Measurements from ENCODE around the gene ZFPM1. TPM values are rescaled to one million over a fixed set of nuclear protein-coding genes. Genes with fewer than 3 reads are reported as not detected.

The ZFPM1 gene
- total RNA-seq, 6 donors from 2014 or later: 1.0 to 8.4 (median 3.3) TPM

GRCh38 chr16:88446736-88447135 is 6.3 kb upstream of the ZFPM1 start:
- Histone ChIP-seq H3K4me1 (peaks cover 0 to 22% (median 14%) of the 10 kb centered on the region in 4 donors), H3K36me3 (no peaks in the 10 kb centered on the region), H3K4me3 (no peak overlapping the region), H3K9me3 (no peaks in the 10 kb centered on the region), H3K27ac (no peak overlapping the region), H3K27me3 (no peaks in the 10 kb centered on the region)
- 82 to 86% methylated on average over 22 to 25 of the region's 26 CpGs for WGBS, 2 donors
- ATAC-seq (ENCODE audit: low FRiP score in 2 of 2): no peak
- peak in 1 of 2 donors; percentile 79 for DNase-seq
- no peak for TF ChIP-seq POLR2A (IDR thresholded peaks at IDR 0.05)

DNA sequence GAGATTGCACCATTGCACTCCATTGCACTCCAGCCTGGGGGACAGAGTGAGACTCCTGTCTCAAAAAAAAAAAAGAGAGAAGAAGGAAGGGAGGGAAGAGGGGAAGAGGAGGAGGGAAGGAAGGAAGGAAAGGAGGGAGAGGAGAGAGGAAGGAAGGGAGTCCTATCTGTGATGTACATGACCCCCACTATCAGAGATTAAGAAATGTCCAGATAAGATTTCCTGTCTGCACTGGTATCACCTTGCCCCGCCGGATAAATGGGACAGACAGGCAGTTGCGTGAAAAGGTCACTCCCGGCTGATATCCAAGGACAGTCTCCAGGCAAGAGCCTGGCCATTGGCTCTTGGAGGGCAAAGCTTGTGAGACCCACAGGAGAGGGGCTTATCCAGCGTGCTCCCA is 5.2 kb upstream of the ZFPM1 start:
- ATAC-seq (ENCODE audit: low FRiP score in 2 of 2) (no peak), DNase-seq (no peak)
- H3K27ac ChIP-seq: no peak overlapping the region
- TF ChIP-seq POLR2A (IDR thresholded peaks at IDR 0.05) (no peak), POLR2AphosphoS5 (IDR thresholded peaks at IDR 0.05) (no peak), EP300 (IDR thresholded peaks at IDR 0.05) (no peak)
- TF ChIP-seq, protein P1, sequence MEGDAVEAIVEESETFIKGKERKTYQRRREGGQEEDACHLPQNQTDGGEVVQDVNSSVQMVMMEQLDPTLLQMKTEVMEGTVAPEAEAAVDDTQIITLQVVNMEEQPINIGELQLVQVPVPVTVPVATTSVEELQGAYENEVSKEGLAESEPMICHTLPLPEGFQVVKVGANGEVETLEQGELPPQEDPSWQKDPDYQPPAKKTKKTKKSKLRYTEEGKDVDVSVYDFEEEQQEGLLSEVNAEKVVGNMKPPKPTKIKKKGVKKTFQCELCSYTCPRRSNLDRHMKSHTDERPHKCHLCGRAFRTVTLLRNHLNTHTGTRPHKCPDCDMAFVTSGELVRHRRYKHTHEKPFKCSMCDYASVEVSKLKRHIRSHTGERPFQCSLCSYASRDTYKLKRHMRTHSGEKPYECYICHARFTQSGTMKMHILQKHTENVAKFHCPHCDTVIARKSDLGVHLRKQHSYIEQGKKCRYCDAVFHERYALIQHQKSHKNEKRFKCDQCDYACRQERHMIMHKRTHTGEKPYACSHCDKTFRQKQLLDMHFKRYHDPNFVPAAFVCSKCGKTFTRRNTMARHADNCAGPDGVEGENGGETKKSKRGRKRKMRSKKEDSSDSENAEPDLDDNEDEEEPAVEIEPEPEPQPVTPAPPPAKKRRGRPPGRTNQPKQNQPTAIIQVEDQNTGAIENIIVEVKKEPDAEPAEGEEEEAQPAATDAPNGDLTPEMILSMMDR (IDR thresholded peaks at IDR 0.05): no peak
- H3K27me3 ChIP-seq: no peaks in the 10 kb centered on the region
- no peak overlapping the region for H3K4me3 ChIP-seq
- 51 to 53% methylated on average over 4 to 5 of the region's 5 CpGs for WGBS, 2 donors
- H3K4me1 ChIP-seq: peaks cover 7 to 28% (median 19%) of the 10 kb centered on the region in 4 donors
- no peaks in the 10 kb centered on the region for H3K36me3 ChIP-seq
- H3K9me3 ChIP-seq: no peaks in the 10 kb centered on the region

DNA sequence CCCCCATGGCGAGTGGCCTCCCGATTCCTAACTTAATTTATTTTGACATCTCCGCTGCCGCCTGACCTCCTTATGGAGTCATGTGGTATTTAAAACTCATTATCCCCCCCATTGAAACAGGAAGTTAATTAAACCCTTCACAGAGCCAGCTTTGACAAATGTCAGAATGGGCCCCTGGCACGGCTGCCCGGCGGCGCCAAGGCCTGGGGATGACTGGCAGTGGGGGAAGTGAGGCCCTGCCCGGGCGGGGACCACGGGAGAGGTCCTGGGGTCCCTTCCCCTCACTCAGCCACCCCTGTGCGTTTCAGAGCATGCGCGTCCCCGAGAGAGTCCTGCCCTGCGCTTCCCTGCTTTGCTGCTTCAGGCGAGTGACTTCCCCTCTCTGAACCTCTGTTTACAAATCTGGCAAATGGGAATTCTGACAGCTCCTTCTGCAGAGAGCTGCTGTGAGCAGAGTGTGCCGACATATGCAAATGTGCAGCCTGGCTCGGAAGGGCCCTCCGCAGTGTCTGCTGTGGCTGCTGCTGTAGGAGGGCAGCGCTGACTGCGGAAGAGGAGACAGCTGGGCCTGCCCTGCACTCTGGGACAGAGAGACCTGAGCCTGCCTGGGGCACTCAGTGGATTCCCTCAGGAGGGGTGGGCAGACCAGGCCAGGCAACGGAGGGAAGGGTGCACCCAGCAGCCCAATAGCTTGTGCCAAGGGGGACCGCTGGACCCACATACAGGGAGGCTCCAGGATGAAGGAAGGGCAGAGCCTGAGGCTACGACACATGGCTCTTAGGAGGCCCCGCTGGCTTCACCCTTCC is 4.4 kb upstream of the ZFPM1 start:
- Histone ChIP-seq H3K27ac (no peak overlapping the region), H3K9me3 (no peaks in the 10 kb centered on the region), H3K4me3 (no peak overlapping the region), H3K36me3 (no peaks in the 10 kb centered on the region), H3K4me1 (peaks cover 7 to 23% (median 15%) of the 10 kb centered on the region in 4 donors), H3K27me3 (peaks cover 0 to 2% (median 0%) of the 10 kb centered on the region in 4 donors)
- ATAC-seq (ENCODE audit: low FRiP score in 2 of 2): no peak
- no peak for TF ChIP-seq EP300 (IDR thresholded peaks at IDR 0.05)
- no peak for TF ChIP-seq POLR2A (IDR thresholded peaks at IDR 0.05)
- TF ChIP-seq POLR2AphosphoS5 (IDR thresholded peaks at IDR 0.05): no peak
- TF ChIP-seq, protein P1 (IDR thresholded peaks at IDR 0.05): no peak
- no peak for DNase-seq
- WGBS, 2 donors: 52 to 58% methylated on average over 17 to 26 of the region's 26 CpGs

GRCh38 chr16:88449267-88449561 is 3.9 kb upstream of the ZFPM1 start:
- no peak for DNase-seq
- Histone ChIP-seq H3K27me3 (peaks cover 0 to 7% (median 0%) of the 10 kb centered on the region in 4 donors), H3K36me3 (no peaks in the 10 kb centered on the region), H3K4me1 (peaks cover 12 to 29% (median 21%) of the 10 kb centered on the region in 4 donors), H3K27ac (no peak overlapping the region), H3K9me3 (no peaks in the 10 kb centered on the region), H3K4me3 (no peak overlapping the region)
- ATAC-seq (ENCODE audit: low FRiP score in 2 of 2): no peak
- TF ChIP-seq EP300 (IDR thresholded peaks at IDR 0.05): no peak
- TF ChIP-seq, protein P1 (IDR thresholded peaks at IDR 0.05): no peak
- TF ChIP-seq POLR2A (IDR thresholded peaks at IDR 0.05): no peak
- no peak for TF ChIP-seq POLR2AphosphoS5 (IDR thresholded peaks at IDR 0.05)
- 66 to 69% methylated on average over 5 of the region's 5 CpGs for WGBS, 2 donors

GRCh38 chr16:88451586-88452481 is 1.2 kb upstream of the ZFPM1 start:
- Histone ChIP-seq H3K9me3 (no peaks in the 10 kb centered on the region), H3K4me1 (peaks cover 30 to 52% (median 40%) of the 10 kb centered on the region in 4 donors), H3K4me3 (peak overlapping the region in 3 of 4 donors; percentile 66 to 70 (median 66)), H3K27ac (peak overlapping the region in 3 of 4 donors; percentile 79 to 89 (median 85)), H3K36me3 (no peaks in the 10 kb centered on the region), H3K27me3 (peaks cover 0 to 13% (median 0%) of the 10 kb centered on the region in 4 donors)
- ATAC-seq (ENCODE audit: low FRiP score in 2 of 2) (no peak), DNase-seq (no peak)
- TF ChIP-seq EP300 (IDR thresholded peaks at IDR 0.05): no peak
- WGBS, 2 donors: 45 to 56% methylated on average over 16 to 19 of the region's 30 CpGs
